Heart left ventricle (tissue), 13 donors: ENCODE data around the gene DIRAS1.

Experiments used
- CTCF ChIP-seq, 12 donors: fragments of 200-600 bp; sonication (generic) in 4 of 12; IDR thresholded peaks; one replicate each; pipeline versions ENCODE4 v1.5.0 to v1.8.0; 2018 to 2022; ENCODE audit warnings: antibody characterized with exemption in 12 of 12, mild to moderate bottlenecking in 5 of 12
- POLR2A ChIP-seq, 2 donors: fragments of 450-650 bp; IDR thresholded peaks; one replicate each; pipeline ENCODE4 v1.6.1; 2017; ENCODE audit warnings: antibody characterized with exemption in 2 of 2, mild to moderate bottlenecking in 2 of 2, moderate library complexity in 2 of 2
- donor health status: ischemic (EF 13 %, LVEDD 7.1; RV severe dilation, severe dysfunction).
- donor health status: DM: no; HTN: yes; CAD: no.
- donor health status: DM: no; HTN: no; CAD: no.
- donor health status: ischemic (EF 25% LVEDD 6.9; RV normal size, moderate dysfunction).
- donor health status: ischemic (EF 25% LVEDD 5.7; RV mildly dilated, moderate dysfunction).
- donor health status: ischemic (EF 35%, LVEDD 5.7; RV mildly dilated, moderate dysfunction).
- donor health status: nonischemic (EF 11% LVEDD 7.7; RV severe dilation, severe dysfunction).
- donor health status: DM: yes; HTN: yes; CAD: no.
- donor health status: PGD.
- donor health status: ischemic (EF 29% LVEDD 5.4; RV normal size, mild dysfunction).
- donor health status: nonischemic (EF 23%, LVEDD 6.1; RV moderate dilation, normal function).

- TF ChIP-seq CTCF (IDR thresholded peaks at IDR 0.05) (no peak), POLR2A (IDR thresholded peaks at IDR 0.05) (no peak)
Measured at GRCh38 chr19:2732883-2733282, 11.7 kb upstream of the DIRAS1 start.
